Thymus (tissue), 11 donors: ENCODE measurements around the gene CTDSPL. TPM values are rescaled to one million over a fixed set of nuclear protein-coding genes. Genes with fewer than 3 reads are reported as not detected.

ENCODE experiments used
- DNase-seq, 9 donors: peaks; one replicate each; pipeline ENCODE4 v3.0.0-alpha.2; 2013; ENCODE audit warnings: low spot score in 9 of 9, low read depth in 6 of 9, missing footprints in 1 of 9
- H3K27ac ChIP-seq, 2 donors: one replicate each; pipeline ENCODE4 v1.5.1; 2013; ENCODE audit warnings: control low read depth in 1 of 2, low read depth in 1 of 2, low read length in 1 of 2, mild to moderate bottlenecking in 1 of 2, moderate library complexity in 1 of 2
- H3K27me3 ChIP-seq, 2 donors: one replicate each; pipeline ENCODE4 v1.5.1; 2013; ENCODE audit warnings: low read length in 1 of 2; ENCODE audit not compliant: control insufficient read depth in 2 of 2, insufficient read depth in 1 of 2
- H3K36me3 ChIP-seq, 2 donors: one replicate each; pipeline ENCODE4 v1.5.1; 2013; ENCODE audit warnings: low read length in 1 of 2, mild to moderate bottlenecking in 1 of 2, moderate library complexity in 1 of 2; ENCODE audit not compliant: control insufficient read depth in 2 of 2, insufficient read depth in 2 of 2
- H3K4me1 ChIP-seq, 2 donors: one replicate each; pipeline ENCODE4 v1.5.1; 2013; ENCODE audit warnings: low read length in 2 of 2; ENCODE audit not compliant: control insufficient read depth in 2 of 2, insufficient read depth in 2 of 2
- H3K4me3 ChIP-seq, 2 donors: one replicate each; pipeline ENCODE4 v1.5.1; 2013; ENCODE audit warnings: low read length in 2 of 2, control low read depth in 1 of 2, mild to moderate bottlenecking in 1 of 2
- H3K9me3 ChIP-seq, 2 donors: one replicate each; pipeline ENCODE4 v1.5.1; 2013; ENCODE audit warnings: low read length in 1 of 2, mild to moderate bottlenecking in 1 of 2; ENCODE audit not compliant: control insufficient read depth in 2 of 2, insufficient read depth in 1 of 2
- WGBS: extraction: QIAGEN DNeasy Blood & Tissue Kit; methylation state at CpG from one replicate; pipeline ENCODE4 v1.1.7; 2013; 5-methylcytosine and 5-hydroxymethylcytosine counted together
- polyA plus RNA-seq: library from polyadenylated mRNA; stranded (reverse); fragments of 200-250 nt; gene quantifications from one replicate; pipeline ENCODE4 v1.2.3, GENCODE V29; 2013
- total RNA-seq: library from RNA; stranded (reverse); fragments of 120-200 nt; gene quantifications from one replicate; pipeline ENCODE4 v1.2.4, GENCODE V29; 2013
- donor health status: healthy.

Gene CTDSPL
- total and polyA plus RNA-seq, 2 donors: 4.4 to 6.5 TPM

- Histone ChIP-seq H3K27me3 (no peaks in the 10 kb centered on the region), H3K4me1 (no peaks in the 10 kb centered on the region), H3K9me3 (no peaks in the 10 kb centered on the region), H3K36me3 (no peaks in the 10 kb centered on the region), H3K4me3 (no peak overlapping the region), H3K27ac (no peak overlapping the region)
- WGBS: 78% methylated on average over 4 of the region's 4 CpGs
- DNase-seq: no peak
Observed at GRCh38 chr3:37847689-37848088, 14.0 kb upstream of the CTDSPL start.

DNA sequence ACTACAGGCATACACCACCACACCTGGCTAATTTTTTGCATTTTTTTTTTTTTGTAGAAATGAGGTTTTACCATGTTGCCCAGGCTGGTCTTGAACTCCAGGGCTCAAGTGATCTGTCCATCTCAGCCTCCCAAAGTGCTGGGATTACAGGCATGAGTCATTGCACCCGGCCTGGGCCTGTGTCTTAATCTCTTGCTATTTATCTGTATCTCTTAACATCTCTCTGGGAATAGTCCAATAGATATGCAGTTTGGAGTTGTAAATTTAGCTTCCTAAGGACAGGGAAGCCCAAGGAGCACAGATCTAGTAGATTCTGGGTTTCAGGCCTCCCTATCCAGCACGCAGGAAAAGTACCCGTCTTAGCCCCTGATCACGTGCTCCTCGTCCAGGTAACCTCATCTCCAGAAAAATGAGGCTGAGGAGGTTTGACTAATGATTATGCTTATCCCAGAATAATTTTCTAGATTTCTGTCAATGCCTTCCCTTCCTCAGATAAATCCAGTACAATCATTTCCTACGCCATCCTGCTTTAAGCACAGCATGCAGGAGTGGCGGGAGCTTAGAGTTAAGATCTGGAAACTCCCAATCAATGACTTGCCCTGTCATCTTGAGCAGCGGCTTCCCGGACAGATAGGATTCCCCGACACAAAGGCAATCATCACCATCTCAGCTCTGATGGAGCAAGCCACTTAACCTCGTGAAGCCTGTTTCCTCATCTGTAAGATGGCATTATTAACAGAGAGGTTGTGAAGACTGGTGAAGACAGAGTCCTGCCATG, 12.3 kb upstream of the CTDSPL start:
- DNase-seq: no peak
- WGBS: 98% methylated on average over 11 of the region's 11 CpGs
- H3K27ac ChIP-seq: no peak overlapping the region
- H3K27me3 ChIP-seq: no peaks in the 10 kb centered on the region
- H3K4me3 ChIP-seq: no peak overlapping the region
- H3K36me3 ChIP-seq: no peaks in the 10 kb centered on the region
- H3K4me1 ChIP-seq: no peaks in the 10 kb centered on the region
- no peaks in the 10 kb centered on the region for H3K9me3 ChIP-seq

- Histone ChIP-seq H3K27ac (no peak overlapping the region), H3K27me3 (no peaks in the 10 kb centered on the region)
- no peak for DNase-seq
Observed at GRCh38 chr3:37852097-37852496, 9.6 kb upstream of the CTDSPL start.

DNA sequence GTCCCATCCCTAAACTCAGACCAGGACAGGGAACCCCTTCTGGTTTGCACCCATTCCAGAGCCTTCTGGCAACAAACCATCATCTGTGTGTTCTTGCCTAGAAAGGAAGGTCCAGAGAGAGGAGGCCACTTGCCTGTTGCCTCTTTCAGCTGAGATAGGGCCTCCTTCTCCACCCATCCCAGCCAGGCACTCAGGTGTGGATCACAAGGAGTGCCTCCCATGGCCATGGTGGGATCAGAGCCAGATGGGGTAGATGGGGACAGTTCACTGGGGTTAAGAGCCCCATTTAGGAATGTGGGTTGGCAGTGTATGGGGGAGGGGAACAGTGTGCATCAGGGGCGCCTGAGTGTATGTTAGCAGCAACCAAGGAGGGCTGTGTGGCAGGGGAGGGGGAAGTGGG, 8.9 kb upstream of the CTDSPL start:
- Histone ChIP-seq H3K4me1 (no peaks in the 10 kb centered on the region), H3K4me3 (no peak overlapping the region), H3K9me3 (no peaks in the 10 kb centered on the region), H3K27ac (no peak overlapping the region), H3K27me3 (no peaks in the 10 kb centered on the region), H3K36me3 (no peaks in the 10 kb centered on the region)
- no peak for DNase-seq
- 97% methylated on average over 1 of the region's 1 CpG for WGBS

More at GRCh38 chr3:37852097-37852496, 9.6 kb upstream of the CTDSPL start:
- Histone ChIP-seq H3K4me3 (no peak overlapping the region), H3K36me3 (no peaks in the 10 kb centered on the region), H3K9me3 (no peaks in the 10 kb centered on the region), H3K4me1 (no peaks in the 10 kb centered on the region)
- 99% methylated on average over 1 of the region's 1 CpG for WGBS

DNA sequence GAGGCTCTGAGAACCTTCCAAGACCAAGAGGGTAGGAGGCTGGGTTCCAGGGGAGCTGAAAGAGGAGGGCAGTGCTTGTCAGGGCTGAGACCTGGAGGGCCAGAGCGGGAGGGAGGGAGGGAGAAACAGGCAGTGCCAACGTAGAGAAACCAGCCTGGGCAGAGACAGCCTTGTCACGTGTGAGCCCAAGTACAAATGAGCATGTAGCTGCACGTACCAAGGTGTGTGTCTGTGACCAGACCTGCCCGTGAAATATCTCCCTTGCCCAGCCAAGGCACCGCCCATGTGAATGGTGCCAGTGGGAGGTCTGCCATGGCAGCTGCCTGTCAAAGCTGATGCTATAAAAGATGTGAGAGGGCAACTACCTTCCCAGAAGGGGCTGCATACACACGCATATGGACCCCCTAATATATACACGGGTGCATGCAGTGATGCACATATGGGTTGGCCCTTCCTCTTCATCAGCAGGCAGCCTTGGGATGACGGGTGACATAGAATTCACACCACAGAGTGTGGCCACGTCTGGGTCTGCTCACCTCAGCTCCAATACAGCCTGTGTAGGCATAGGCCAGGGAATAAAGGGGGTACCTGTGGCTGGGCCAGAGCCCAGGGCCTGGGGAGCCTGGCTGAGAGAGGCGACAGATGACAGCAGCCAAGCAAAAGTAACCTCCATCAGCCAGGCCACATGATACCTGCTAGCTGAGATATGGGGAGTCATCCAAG, 7.8 kb upstream of the CTDSPL start:
- no peak overlapping the region for H3K27ac ChIP-seq
- 87% methylated on average over 11 of the region's 11 CpGs for WGBS
- DNase-seq: no peak

GRCh38 chr3:37855363-37855970, 6.2 kb upstream of the CTDSPL start:
- Histone ChIP-seq H3K4me3 (no peak overlapping the region), H3K9me3 (no peaks in the 10 kb centered on the region), H3K27ac (no peak overlapping the region), H3K36me3 (no peaks in the 10 kb centered on the region), H3K27me3 (no peaks in the 10 kb centered on the region), H3K4me1 (peaks cover 8 to 9% of the 10 kb centered on the region in 2 donors)
- WGBS: 42% methylated on average over 5 of the region's 5 CpGs
- peak in 8 of 9 donors; percentile 47 to 82 (median 60) for DNase-seq

More for the DNA sequence above, 7.8 kb upstream of the CTDSPL start:
- Histone ChIP-seq H3K9me3 (no peaks in the 10 kb centered on the region), H3K27me3 (no peaks in the 10 kb centered on the region), H3K4me1 (no peaks in the 10 kb centered on the region), H3K4me3 (no peak overlapping the region), H3K36me3 (no peaks in the 10 kb centered on the region)

GRCh38 chr3:37856381-37856780, 5.3 kb upstream of the CTDSPL start:
- H3K36me3 ChIP-seq: no peaks in the 10 kb centered on the region
- no peak overlapping the region for H3K4me3 ChIP-seq
- no peak for DNase-seq
- H3K27ac ChIP-seq: no peak overlapping the region
- peaks cover 0 to 2% of the 10 kb centered on the region in 2 donors for H3K27me3 ChIP-seq
- no peaks in the 10 kb centered on the region for H3K9me3 ChIP-seq
- 89% methylated on average over 2 of the region's 2 CpGs for WGBS
- H3K4me1 ChIP-seq: peaks cover 12 to 15% of the 10 kb centered on the region in 2 donors

GRCh38 chr3:37858742-37859141, 2.9 kb upstream of the CTDSPL start:
- no peaks in the 10 kb centered on the region for H3K9me3 ChIP-seq
- H3K36me3 ChIP-seq: no peaks in the 10 kb centered on the region
- DNase-seq: no peak
- H3K4me3 ChIP-seq: no peak overlapping the region
- H3K4me1 ChIP-seq: peaks cover 27 to 30% of the 10 kb centered on the region in 2 donors
- peaks cover 0 to 2% of the 10 kb centered on the region in 2 donors for H3K27me3 ChIP-seq
- H3K27ac ChIP-seq: no peak overlapping the region

DNA sequence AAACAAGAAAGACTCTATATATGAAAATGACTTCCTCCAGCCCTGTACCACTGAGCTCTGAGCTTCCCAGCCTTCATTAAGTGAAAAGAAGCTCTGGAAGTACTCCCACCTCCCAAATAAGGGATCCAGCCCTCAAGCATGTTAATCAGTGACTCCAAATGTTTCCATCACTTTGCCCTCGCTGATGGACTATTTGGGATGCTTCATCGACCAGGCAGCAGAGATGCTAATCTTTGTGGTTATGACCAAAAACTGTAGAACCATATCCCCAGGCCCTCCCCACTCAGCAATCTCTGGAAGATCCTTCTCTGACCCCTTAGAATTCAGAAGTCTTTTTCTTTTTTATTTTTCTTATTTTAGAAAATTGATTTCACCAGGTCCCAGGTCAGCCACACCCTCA, 2.3 kb upstream of the CTDSPL start:
- whole genome bisulfite sequencing: 85% methylated on average over 2 of the region's 2 CpGs
- no peak for DNase-seq
- Histone ChIP-seq H3K36me3 (no peaks in the 10 kb centered on the region), H3K27me3 (peaks cover 0 to 2% of the 10 kb centered on the region in 2 donors), H3K4me1 (peaks cover 27 to 34% of the 10 kb centered on the region in 2 donors), H3K9me3 (no peaks in the 10 kb centered on the region), H3K27ac (peak overlapping the region in 1 of 2 donors; percentile 5), H3K4me3 (no peak overlapping the region)
